KMS-11 (cell line): ENCODE results near the gene RHNO1.

Experiments used
- H2AFZ ChIP-seq: fragments of 200-600 bp; sonication (generic); 2 replicates; pipeline ENCODE4 v1.6.1; 2016; ENCODE audit warnings: antibody characterized with exemption, mixed run types, low read depth
- H3K27ac ChIP-seq: fragments of 200-600 bp; sonication (generic); 2 replicates; pipeline ENCODE4 v1.6.1; 2016; ENCODE audit warnings: mild to moderate bottlenecking, mixed run types
- H3K27me3 ChIP-seq: fragments of 200-600 bp; sonication (generic); 2 replicates; pipeline ENCODE4 v1.6.1; 2017; ENCODE audit warnings: mild to moderate bottlenecking, low read depth, mixed run types, moderate library complexity; ENCODE audit not compliant: insufficient read depth
- H3K36me3 ChIP-seq: fragments of 200-600 bp; sonication (generic); 2 replicates; pipeline ENCODE4 v1.6.1; 2017; ENCODE audit warnings: mild to moderate bottlenecking, mixed run types; ENCODE audit not compliant: insufficient read depth
- H3K4me1 ChIP-seq: fragments of 200-600 bp; sonication (generic); 2 replicates; pipeline ENCODE4 v1.6.1; 2016; ENCODE audit warnings: mild to moderate bottlenecking, low read depth, mixed run types; ENCODE audit not compliant: poor library complexity, severe bottlenecking
- H3K4me2 ChIP-seq: fragments of 200-600 bp; sonication (generic); 2 replicates; pipeline ENCODE4 v1.7.0; 2016; ENCODE audit warnings: mild to moderate bottlenecking, mixed run types
- H3K4me3 ChIP-seq: fragments of 200-600 bp; sonication (generic); IDR thresholded peaks from 2 replicates; pipeline ENCODE4 v1.6.1; 2017; ENCODE audit warnings: low read depth, low read length, mixed read lengths; ENCODE audit not compliant: insufficient read depth
- H3K79me2 ChIP-seq: fragments of 200-600 bp; sonication (generic); 2 replicates; pipeline ENCODE4 v1.6.1; 2016; ENCODE audit warnings: low read depth, mixed run types; ENCODE audit not compliant: insufficient read depth
- H3K9ac ChIP-seq: fragments of 200-600 bp; sonication (generic); 2 replicates; pipeline ENCODE4 v1.6.1; 2016; ENCODE audit warnings: mild to moderate bottlenecking, mixed run types
- H4K20me1 ChIP-seq: fragments of 200-600 bp; sonication (generic); 2 replicates; pipeline ENCODE4 v1.6.1; 2016; ENCODE audit warnings: mild to moderate bottlenecking, mixed run types; ENCODE audit not compliant: insufficient read depth
- CTCF ChIP-seq: fragments of 200-600 bp; sonication (generic); conservative IDR thresholded peaks from 2 replicates; pipeline ENCODE4 v1.6.1; 2017; ENCODE audit warnings: low read depth, mild to moderate bottlenecking, antibody characterized with exemption, low read length, moderate library complexity, mixed read lengths

RHNO1 gene

GRCh38 chr12:2856051-2856450, 21.0 kb upstream of the RHNO1 start:
- Histone ChIP-seq H4K20me1 (no peaks in the 10 kb centered on the region), H3K9ac (no peak overlapping the region), H3K4me2 (no peak overlapping the region), H3K36me3 (no peaks in the 10 kb centered on the region; the same call in 1 of the 2 replicates), H3K4me3 (no peak overlapping the region), H3K79me2 (no peaks in the 10 kb centered on the region), H3K27me3 (no peaks in the 10 kb centered on the region), H3K4me1 (no peaks in the 10 kb centered on the region), H3K27ac (no peak overlapping the region), H2AFZ (no peak overlapping the region)
- no peak for TF ChIP-seq CTCF

GRCh38 chr12:2857021-2857431, 20.0 kb upstream of the RHNO1 start, which contains the start of gene TEX52:
Gene TEX52, minus strand, starts transcription at chr12:2857039. Its CDS starts 13 bp downstream, at chr12:2857026.
- no peak for TF ChIP-seq CTCF
- no peaks in the 10 kb centered on the region for H3K4me1 ChIP-seq
- H3K27ac ChIP-seq: no peak within 1 kb of the TSS
- no peak within 1 kb of the TSS for H3K4me3 ChIP-seq
- no peaks in the 10 kb centered on the region for H4K20me1 ChIP-seq
- H3K79me2 ChIP-seq: no peaks in the 10 kb centered on the region
- no peak within 1 kb of the TSS for H3K9ac ChIP-seq
- H3K4me2 ChIP-seq: no peak within 1 kb of the TSS
- H3K27me3 ChIP-seq: no peaks in the 10 kb centered on the region
- no peak within 1 kb of the TSS for H2AFZ ChIP-seq
- no peaks in the 10 kb centered on the region; the same call in 1 of the 2 replicates for H3K36me3 ChIP-seq

- Histone ChIP-seq H4K20me1 (no peaks in the 10 kb centered on the region), H3K9ac (no peak overlapping the region), H3K36me3 (no peaks in the 10 kb centered on the region; the same call in 1 of the 2 replicates), H3K4me3 (no peak overlapping the region), H3K4me1 (no peaks in the 10 kb centered on the region), H3K4me2 (no peak overlapping the region), H3K27ac (no peak overlapping the region), H2AFZ (no peak overlapping the region), H3K27me3 (no peaks in the 10 kb centered on the region), H3K79me2 (no peaks in the 10 kb centered on the region)
- TF ChIP-seq CTCF: no peak
Measured at GRCh38 chr12:2857576-2857975, 19.4 kb upstream of the RHNO1 start.

- no peak for TF ChIP-seq CTCF
Measured at GRCh38 chr12:2858334-2858733, 18.7 kb upstream of the RHNO1 start.

More at GRCh38 chr12:2858334-2858733, 18.7 kb upstream of the RHNO1 start:
- H3K27me3 ChIP-seq: no peaks in the 10 kb centered on the region
- H2AFZ ChIP-seq: no peak overlapping the region
- no peaks in the 10 kb centered on the region for H3K79me2 ChIP-seq
- no peak overlapping the region for H3K27ac ChIP-seq
- no peaks in the 10 kb centered on the region for H4K20me1 ChIP-seq
- H3K36me3 ChIP-seq: no peaks in the 10 kb centered on the region; the same call in 1 of the 2 replicates
- H3K4me3 ChIP-seq: no peak overlapping the region
- no peak overlapping the region for H3K9ac ChIP-seq
- H3K4me2 ChIP-seq: no peak overlapping the region
- no peaks in the 10 kb centered on the region for H3K4me1 ChIP-seq
